Testis (tissue), 3 donors: Measurements from ENCODE around the gene PF4V1. TPM values are rescaled to one million over a fixed set of nuclear protein-coding genes. Genes with fewer than 3 reads are reported as not detected.

Experiments used
- DNase-seq: peaks from one replicate; pipeline ENCODE4 v3.0.0-alpha.2; 2019
- H3K27ac ChIP-seq, 2 donors: fragments of 200-600 bp; sonication (generic); one replicate each; pipeline ENCODE4 v1.5.1; 2019
- H3K27me3 ChIP-seq: fragments of 200-600 bp; sonication (generic); one replicate; pipeline ENCODE4 v1.5.1; 2019
- H3K36me3 ChIP-seq: fragments of 200-600 bp; sonication (generic); one replicate; pipeline ENCODE4 v1.5.1; 2017; ENCODE audit warnings: low read depth; ENCODE audit errors: missing control alignments
- H3K4me1 ChIP-seq: fragments of 200-600 bp; sonication (generic); one replicate; pipeline ENCODE4 v1.5.1; 2019
- H3K4me3 ChIP-seq, 2 donors: fragments of 200-600 bp; sonication (generic); one replicate each; pipeline ENCODE4 v1.5.1; 2017 to 2019
- H3K9me3 ChIP-seq: fragments of 200-600 bp; sonication (generic); one replicate; pipeline ENCODE4 v1.5.1; 2017
- CTCF ChIP-seq, 3 experiments: fragments of 450-650 bp in 2 of 3; fragments of 200-600 bp in 1 of 3; sonication (generic) in 1 of 3; IDR thresholded peaks; one replicate each; pipeline ENCODE4 v1.5.1; 2016 to 2019; ENCODE audit warnings: antibody characterized with exemption in 3 of 3, mild to moderate bottlenecking in 2 of 3, moderate library complexity in 1 of 3
- POLR2A ChIP-seq: fragments of 450-650 bp; IDR thresholded peaks from one replicate; pipeline ENCODE4 v1.6.1; 2017; ENCODE audit warnings: antibody characterized with exemption, mild to moderate bottlenecking, moderate library complexity
- WGBS, 2 donors: methylation state at CpG; one replicate each; pipeline ENCODE4 v1.1.5; 2018; 5-methylcytosine and 5-hydroxymethylcytosine counted together
- intact Hi-C: fragments of 100-400 bp; cut with DNase I; formaldehyde crosslinking; loops from one replicate; pipeline ENCODE4 v1.15.1; 2023; ENCODE audit warnings: low total_unique reads
- polyA plus RNA-seq: library from polyadenylated mRNA; stranded (reverse); fragments of 350-450 nt; fragmentation: Illumina TruSeq; extraction: RNeasy Lipid Tissue Mini Kit (QIAGEN cat#74804); gene quantifications from one replicate; pipeline ENCODE4 v1.2.3, GENCODE V29; 2014; ENCODE audit warnings: low read depth, low replicate concordance; ENCODE audit not compliant: insufficient read depth
- total RNA-seq, 2 donors: library from RNA; depleted of rRNA; stranded (reverse); fragments of >200 nt; gene quantifications; one replicate each; pipeline ENCODE4 v1.2.3, GENCODE V29; 2016

The PF4V1 gene
- total and polyA plus RNA-seq, 3 donors from 2014 or later = not detected

- Histone ChIP-seq H3K27ac (no peak overlapping the region), H3K9me3 (no peaks in the 10 kb centered on the region), H3K4me3 (no peak overlapping the region), H3K4me1 (no peaks in the 10 kb centered on the region), H3K27me3 (no peaks in the 10 kb centered on the region), H3K36me3 (no peaks in the 10 kb centered on the region)
- DNase-seq = no peak
- TF ChIP-seq CTCF (IDR thresholded peaks at IDR 0.05) (no peak), POLR2A (no peak)
- intact Hi-C loops = no loop called here
Measured at GRCh38 chr4:73823760-73824159, 29.3 kb upstream of the PF4V1 start.

- no peak for DNase-seq
- WGBS, 2 donors = 82 to 83% methylated on average over 3 of the region's 3 CpGs
- Histone ChIP-seq H3K27ac (no peak overlapping the region), H3K4me3 (no peak overlapping the region), H3K4me1 (no peaks in the 10 kb centered on the region), H3K36me3 (no peaks in the 10 kb centered on the region), H3K27me3 (no peaks in the 10 kb centered on the region), H3K9me3 (no peaks in the 10 kb centered on the region)
- TF ChIP-seq CTCF (IDR thresholded peaks at IDR 0.05) (no peak), POLR2A (no peak)
- intact Hi-C loops = no loop called here
Measured at GRCh38 chr4:73828956-73829355, 24.1 kb upstream of the PF4V1 start.

DNA sequence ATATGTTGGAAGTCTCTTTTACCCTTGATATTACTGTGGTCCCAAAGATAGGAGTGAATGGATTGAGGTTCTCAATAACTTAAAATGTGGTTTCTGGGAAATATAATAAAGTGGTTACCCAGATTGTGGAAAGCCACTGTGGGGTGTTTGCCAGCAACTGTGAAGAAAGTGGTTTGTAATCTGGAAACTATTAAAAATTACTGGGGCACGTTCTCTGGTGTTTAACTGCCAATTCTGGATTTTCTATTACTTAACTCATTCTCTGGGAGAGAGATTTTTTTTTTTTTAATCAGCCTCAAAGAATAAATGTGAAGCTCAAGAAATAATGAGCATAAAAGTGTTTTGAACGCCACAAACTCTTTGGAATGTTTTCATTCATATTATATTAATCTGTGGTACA is 21.5 kb upstream of the PF4V1 start:
- no peak for DNase-seq
- no peak overlapping the region for H3K4me3 ChIP-seq
- no peak for TF ChIP-seq POLR2A
- TF ChIP-seq CTCF (IDR thresholded peaks at IDR 0.05) = no peak
- no peaks in the 10 kb centered on the region for H3K9me3 ChIP-seq
- H3K4me1 ChIP-seq = no peaks in the 10 kb centered on the region
- no peaks in the 10 kb centered on the region for H3K36me3 ChIP-seq
- intact Hi-C loops = no loop called here
- H3K27me3 ChIP-seq = no peaks in the 10 kb centered on the region
- no peak overlapping the region for H3K27ac ChIP-seq
- 63 to 70% methylated on average over 2 of the region's 2 CpGs for WGBS, 2 donors

GRCh38 chr4:73832651-73833237 is 20.4 kb upstream of the PF4V1 start:
- H3K36me3 ChIP-seq = no peaks in the 10 kb centered on the region
- intact Hi-C loops = no loop called here
- no peak for TF ChIP-seq POLR2A
- TF ChIP-seq CTCF (IDR thresholded peaks at IDR 0.05) = no peak
- H3K27ac ChIP-seq = no peak overlapping the region
- DNase-seq = no peak
- H3K9me3 ChIP-seq = no peaks in the 10 kb centered on the region
- WGBS, 2 donors = 85 to 89% methylated on average over 1 of the region's 1 CpG
- H3K27me3 ChIP-seq = no peaks in the 10 kb centered on the region
- no peak overlapping the region for H3K4me3 ChIP-seq
- H3K4me1 ChIP-seq = no peaks in the 10 kb centered on the region
